ENCODE data around the gene PIGQ. TPM values are rescaled to one million over a fixed set of nuclear protein-coding genes. Genes with fewer than 3 reads are reported as not detected.

Gene PIGQ
- total RNA-seq, 4 donors from 2014 or later: 36.1 to 46.4 (median 40.7) TPM

Small RNA genes within 50 kb of the gene (small RNA-seq; reads per million reads assigned to genes)
- gene MIR3176 (0 to 0.56 (median 0.17) reads per million in 3 donors), gene MIR5587 (0 reads per million in 3 donors), gene Z98883.1 (0 reads per million in 3 donors)

Other genes starting within 250 kb of the PIGQ start
- gene AXIN1, start 217.2 kb upstream of the PIGQ start, total RNA-seq: 10 to 100 TPM; 24.1 to 56.2 (median 44.1) TPM
- gene MRPL28, start 199.4 kb upstream of the PIGQ start, total RNA-seq: 10 to 100 TPM; 53.6 to 93.8 (median 69.5) TPM
- gene PGAP6, start 188.0 kb upstream of the PIGQ start, total RNA-seq: 10 to 100 TPM; 32.8 to 53.5 (median 46.3) TPM
- 100 to 1,000 TPM; 114 to 158 (median 124) TPM for gene NME4, start 172.8 kb upstream of the PIGQ start, total RNA-seq
- gene DECR2, start 168.1 kb upstream of the PIGQ start, total RNA-seq: 10 to 100 TPM; 11.8 to 18.3 (median 17.4) TPM
- 10 to 100 TPM; 50.3 to 77.9 (median 58.8) TPM for gene RAB11FIP3, start 144.3 kb upstream of the PIGQ start, total RNA-seq
- 10 to 100 TPM; 24.9 to 44.7 (median 43.3) TPM for gene CAPN15, start 42.3 kb upstream of the PIGQ start, total RNA-seq
- not detected for gene PRR35, start 9.6 kb upstream of the PIGQ start, total RNA-seq
- 1 to 10 TPM; 1.2 to 2.6 (median 1.9) TPM for gene NHLRC4, start 3.0 kb upstream of the PIGQ start, total RNA-seq
- 10 to 100 TPM; 20.8 to 25.3 (median 23.0) TPM for gene RAB40C, start 20.1 kb downstream of the PIGQ start, total RNA-seq
- gene WFIKKN1, start 61.0 kb downstream of the PIGQ start, total RNA-seq: under 1 TPM; 0.33 to 0.80 (median 0.43) TPM
- 100 to 1,000 TPM; 129 to 166 (median 142) TPM for gene METTL26, start 66.3 kb downstream of the PIGQ start, total RNA-seq
- gene MCRIP2, start 71.9 kb downstream of the PIGQ start, total RNA-seq: 10 to 100 TPM; 50.7 to 65.4 (median 59.1) TPM
- gene WDR90, start 79.4 kb downstream of the PIGQ start, total RNA-seq: 10 to 100 TPM in 3 of 4 donors, 1 to 10 TPM in 1; 8.2 to 22.7 (median 16.5) TPM
- 10 to 100 TPM; 34.5 to 67.5 (median 58.6) TPM for gene RHOT2, start 98.2 kb downstream of the PIGQ start, total RNA-seq
- 1 to 10 TPM in 1 of 4 donors, under 1 TPM in 3; 0.17 to 2.0 (median 0.66) TPM for gene RHBDL1, start 105.7 kb downstream of the PIGQ start, total RNA-seq
- 100 to 1,000 TPM; 155 to 215 (median 178) TPM for gene STUB1, start 110.4 kb downstream of the PIGQ start, total RNA-seq
- 100 to 1,000 TPM in 1 of 4 donors, 10 to 100 TPM in 3; 73.2 to 114 (median 88.1) TPM for gene JMJD8, start 114.4 kb downstream of the PIGQ start, total RNA-seq
- 10 to 100 TPM in 2 of 4 donors, 1 to 10 TPM in 2; 7.0 to 14.9 (median 11.1) TPM for gene WDR24, start 120.4 kb downstream of the PIGQ start, total RNA-seq
- 1 to 10 TPM in 1 of 4 donors, under 1 TPM in 3; 0.42 to 1.2 (median 0.51) TPM for gene FBXL16, start 135.8 kb downstream of the PIGQ start, total RNA-seq
- 100 to 1,000 TPM in 1 of 4 donors, 10 to 100 TPM in 3; 56.5 to 143 (median 78.0) TPM for gene METRN, start 145.2 kb downstream of the PIGQ start, total RNA-seq
- 10 to 100 TPM; 26.5 to 48.6 (median 40.3) TPM for gene ANTKMT, start 151.2 kb downstream of the PIGQ start, total RNA-seq
- 1 to 10 TPM in 1 of 4 donors, under 1 TPM in 3; 0.33 to 2.5 (median 0.61) TPM for gene CCDC78, start 156.5 kb downstream of the PIGQ start, total RNA-seq
- 1 to 10 TPM; 1.7 to 5.6 (median 4.5) TPM for gene HAGHL, start 157.1 kb downstream of the PIGQ start, total RNA-seq
- gene CIAO3, start 171.0 kb downstream of the PIGQ start, total RNA-seq: 10 to 100 TPM; 19.4 to 33.3 (median 30.2) TPM
- under 1 TPM in 1 of 4 donors, not detected in 3; 0.39 TPM for gene MSLN, start 190.8 kb downstream of the PIGQ start, total RNA-seq
- gene RPUSD1, start 218.4 kb downstream of the PIGQ start, total RNA-seq: 10 to 100 TPM; 10.4 to 29.1 (median 20.4) TPM
- gene CHTF18, start 218.7 kb downstream of the PIGQ start, total RNA-seq: 1 to 10 TPM; 2.0 to 8.8 (median 3.4) TPM
- not detected for gene GNG13, start 230.8 kb downstream of the PIGQ start, total RNA-seq